GM12872 (cell line): ENCODE data around the gene PNO1.

Experiments used
- CTCF ChIP-seq: IDR thresholded peaks from 3 replicates; pipeline ENCODE4 v1.5.1; 2011; ENCODE audit warnings: low read depth, mild to moderate bottlenecking, low read length, moderate library complexity; ENCODE audit not compliant: insufficient read depth

PNO1 gene

DNA sequence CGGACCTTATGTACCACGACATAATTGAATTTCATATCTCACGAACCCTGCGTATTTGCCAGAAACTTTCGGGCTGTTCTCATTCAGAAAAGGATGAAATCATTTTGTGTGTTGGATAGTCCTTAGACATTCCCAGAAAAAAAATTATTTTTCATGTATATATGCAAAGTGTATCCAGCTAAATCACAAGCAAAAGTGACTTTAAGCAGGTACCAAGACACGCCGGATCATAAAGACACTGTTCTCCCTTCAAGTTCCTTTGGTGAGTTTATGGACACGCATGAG, 35.1 kb upstream of the PNO1 start:
- TF ChIP-seq CTCF = no peak

DNA sequence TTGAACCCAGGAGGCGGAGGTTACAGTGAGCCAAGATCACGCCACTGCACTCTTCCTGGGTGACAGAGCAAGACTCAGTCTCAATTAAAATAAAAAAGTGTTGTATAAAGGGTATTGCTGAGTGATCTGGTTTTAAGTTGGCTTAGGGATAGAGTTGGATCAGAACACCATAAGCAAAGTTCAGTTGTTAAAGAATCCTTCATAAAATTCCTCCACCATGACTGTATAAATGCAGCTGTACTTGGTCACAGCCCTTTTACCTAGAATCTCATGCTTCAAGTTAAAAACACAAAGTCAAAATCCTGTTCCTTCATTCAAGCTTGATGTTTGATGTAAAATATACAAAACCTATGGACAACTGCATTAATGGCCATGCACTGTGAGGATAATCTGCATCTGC, 33.4 kb upstream of the PNO1 start:
- TF ChIP-seq CTCF = no peak

DNA sequence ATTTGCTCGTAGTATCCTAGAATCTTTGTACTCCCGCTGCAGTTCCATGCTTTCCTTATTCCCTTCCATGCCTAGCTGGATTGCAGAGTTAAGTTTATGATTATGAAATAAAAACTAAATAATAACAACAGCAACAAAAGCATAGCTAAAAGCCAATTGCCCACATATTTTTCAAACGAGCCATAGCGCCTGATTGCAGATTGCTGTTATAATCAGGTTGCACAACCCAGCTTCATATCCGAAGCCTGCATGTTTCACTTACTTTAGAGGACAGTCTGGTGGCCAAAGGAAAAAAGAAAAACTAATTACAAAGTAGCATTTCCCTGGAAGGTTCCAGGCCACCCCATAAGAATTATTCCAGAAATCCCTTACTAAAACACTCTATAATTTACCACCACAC, 31.9 kb upstream of the PNO1 start:
- TF ChIP-seq CTCF = no peak

DNA sequence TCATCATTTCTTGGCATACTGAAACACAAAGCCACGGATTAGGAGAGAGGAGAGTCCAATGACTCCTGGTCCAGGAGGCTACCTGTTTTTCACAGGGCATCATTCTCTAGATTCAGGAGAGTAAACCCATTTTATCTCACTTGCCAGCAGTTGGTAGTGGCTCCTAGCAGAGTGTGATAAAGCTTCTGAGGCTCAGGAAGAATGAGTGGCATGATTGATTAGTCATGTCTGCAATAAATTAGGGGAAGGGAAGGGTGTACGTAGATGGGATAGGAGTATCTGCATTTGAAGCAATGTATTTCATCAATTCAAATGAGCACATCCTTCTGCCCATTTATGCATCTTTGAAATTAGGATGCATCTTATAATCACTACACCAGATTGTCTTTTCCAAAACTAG, 31.1 kb upstream of the PNO1 start:
- TF ChIP-seq CTCF = no peak

DNA sequence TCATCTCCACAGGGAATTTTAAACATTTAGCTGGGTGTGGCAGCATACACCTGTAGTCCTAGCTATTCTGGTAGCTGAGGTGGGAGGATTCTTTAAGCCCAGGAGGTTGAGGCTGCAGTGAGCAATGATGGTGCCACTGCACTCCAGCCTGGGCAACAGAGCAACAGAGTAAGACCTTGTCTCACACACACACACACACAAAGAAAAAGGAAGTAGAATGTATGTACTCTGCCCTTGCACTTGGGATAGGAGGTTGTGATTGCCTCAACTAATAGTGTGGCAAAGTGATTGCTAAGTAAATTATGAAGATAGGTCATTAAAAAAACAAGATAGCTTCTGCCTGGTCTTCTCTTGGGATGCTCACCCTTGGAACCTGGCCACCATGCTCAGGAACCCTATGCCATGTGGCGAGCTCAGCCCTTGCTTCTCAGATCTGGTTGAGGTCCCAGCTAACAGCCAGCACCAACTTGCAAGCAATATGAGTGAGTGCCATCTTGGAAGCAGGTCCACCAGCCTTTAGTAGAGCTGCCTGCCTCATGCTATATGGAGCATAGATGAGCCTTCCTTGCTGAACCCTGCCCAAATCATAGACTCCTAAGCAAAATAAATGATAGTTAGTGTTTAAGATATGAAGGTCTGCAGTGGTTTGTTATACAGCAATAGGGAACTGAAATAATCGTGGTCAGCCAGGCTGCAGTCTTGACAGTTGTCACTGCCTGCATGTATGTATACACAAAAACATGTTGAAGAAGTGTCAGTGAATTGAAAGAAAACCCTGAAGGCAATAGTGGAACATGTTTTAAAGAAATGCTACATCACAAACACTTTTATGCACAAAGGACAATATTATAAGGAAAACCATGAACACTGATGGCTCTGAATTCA, 30.1 kb upstream of the PNO1 start:
- no peak for TF ChIP-seq CTCF

DNA sequence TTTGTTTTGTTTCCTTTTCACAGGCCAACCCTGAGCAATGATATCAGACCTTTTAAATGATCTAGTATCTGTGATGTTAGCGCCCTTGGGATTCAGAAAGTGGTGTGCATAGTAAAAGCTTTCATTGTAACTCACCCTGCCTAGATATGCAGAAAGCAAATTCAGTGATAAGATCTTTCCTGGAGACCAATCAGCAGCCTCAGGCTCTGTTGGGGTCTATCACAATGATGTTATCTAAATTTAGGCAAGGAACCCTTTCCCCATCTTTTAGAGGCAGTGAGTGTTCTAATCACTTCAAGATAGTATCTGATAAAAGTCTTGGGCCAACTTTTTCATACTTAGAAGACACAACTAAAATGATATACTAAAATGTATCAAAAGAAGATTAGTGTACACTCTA, 23.6 kb upstream of the PNO1 start:
- TF ChIP-seq CTCF = no peak

DNA sequence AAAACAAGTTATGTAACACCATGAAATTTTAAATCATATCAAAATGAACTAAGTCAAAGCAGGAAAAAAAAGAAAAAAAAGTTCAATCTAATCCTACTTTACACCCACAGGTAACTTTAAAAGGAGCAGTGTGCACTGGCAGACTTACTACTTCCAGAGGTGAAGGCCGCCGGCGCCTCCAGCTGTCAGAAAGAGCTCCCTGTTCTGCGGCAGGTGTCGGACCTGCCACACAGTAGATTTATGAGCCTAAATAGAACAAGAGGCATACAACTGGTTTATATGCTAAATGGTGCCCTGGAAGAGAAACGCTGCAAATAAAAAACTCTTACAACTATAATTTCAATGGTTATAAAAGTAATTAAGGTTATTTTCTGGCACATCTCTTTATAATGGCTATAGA, 23.1 kb upstream of the PNO1 start:
- TF ChIP-seq CTCF = no peak
